NCI-H128 (cell line): ENCODE results near the gene LGI4.
"Not testable (repeated sequence)": the region's sequence is repeated elsewhere in the genome, so short reads cannot be mapped to it uniquely, and the experiment has no call there.

ENCODE experiments used
- DNase-seq: peaks from one replicate; lab custom pipeline; 2025; ENCODE audit not compliant: unreplicated experiment; lab: John Stamatoyannopoulos, UW

The LGI4 gene

DNA sequence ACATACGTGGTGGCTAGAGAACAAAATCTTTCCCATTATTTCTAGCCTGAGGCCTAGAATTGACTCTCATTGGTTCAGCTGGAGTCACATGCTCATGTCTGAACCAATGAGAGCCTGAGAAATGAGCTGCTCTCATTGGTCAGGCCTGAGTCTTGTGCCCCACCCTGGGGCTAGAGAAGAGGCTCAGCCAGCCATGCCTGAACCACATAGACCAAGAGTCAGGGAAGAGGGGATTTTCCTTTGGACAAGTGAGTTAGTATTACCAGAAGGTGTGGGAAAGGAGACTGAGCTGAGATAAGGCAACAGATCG, 26.5 kb upstream of the LGI4 start:
- DNase-seq, result no peak

DNA sequence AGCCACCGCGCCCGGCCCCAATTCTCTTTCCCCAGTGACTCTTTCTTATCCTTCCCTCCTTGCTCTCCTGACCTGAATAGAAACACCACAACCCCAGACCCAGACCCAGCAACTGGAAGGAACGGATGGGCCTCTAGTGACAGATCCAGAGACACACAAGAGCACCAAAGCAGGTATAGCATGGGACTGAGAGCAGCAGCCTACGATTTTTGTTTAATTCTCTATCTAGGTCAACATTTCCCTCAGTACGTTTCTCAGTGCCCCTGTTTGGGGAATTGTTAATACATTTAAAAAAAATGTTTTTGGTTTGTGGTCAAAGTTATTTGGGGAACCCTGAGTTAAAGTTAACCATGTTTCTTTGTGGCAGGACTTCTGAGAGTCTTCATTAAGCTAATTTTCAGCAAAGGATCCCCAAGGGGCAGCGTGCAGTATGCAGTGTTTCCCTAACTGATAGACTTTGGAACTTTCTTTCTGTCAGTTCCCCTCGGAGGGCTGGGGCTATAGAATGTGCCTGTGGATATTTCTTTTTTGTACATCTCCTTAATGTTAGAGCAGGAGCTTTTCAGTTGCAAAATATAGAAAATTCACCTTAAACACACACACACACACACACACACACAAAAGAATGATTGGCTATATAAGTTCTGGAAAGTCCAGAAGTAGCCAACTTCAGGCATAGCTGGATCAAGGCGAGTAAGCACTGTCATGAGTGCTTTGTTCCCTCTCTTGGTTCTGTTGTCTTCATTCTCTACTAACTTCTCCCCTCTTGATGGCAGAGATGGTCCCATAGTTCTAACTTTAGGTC, 26.0 kb upstream of the LGI4 start:
- DNase-seq, result no peak

- DNase-seq, result no peak
Observed at GRCh38 chr19:35159606-35160005, 24.7 kb upstream of the LGI4 start.

GRCh38 chr19:35157431-35157830, 22.6 kb upstream of the LGI4 start:
- DNase-seq, result no peak

DNA sequence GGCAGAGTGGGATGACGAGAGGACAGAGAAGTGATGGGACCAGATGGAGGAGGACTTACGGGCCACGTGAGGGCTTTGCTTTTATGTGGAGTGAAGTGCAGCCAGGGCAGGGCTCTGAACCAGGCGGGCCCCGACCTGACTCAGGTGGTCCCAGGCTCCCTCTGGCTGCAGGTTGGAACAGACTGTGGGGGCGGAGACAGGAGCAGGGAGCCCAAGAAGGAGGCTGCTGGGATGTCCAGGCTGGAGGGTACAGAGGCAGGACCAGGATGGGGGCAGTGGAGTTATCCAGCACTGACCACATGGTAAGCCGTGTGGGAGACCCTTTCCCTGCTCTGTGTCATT, 21.8 kb upstream of the LGI4 start:
- DNase-seq, result no peak

GRCh38 chr19:35155981-35156672, 21.3 kb upstream of the LGI4 start:
- no peak for DNase-seq

GRCh38 chr19:35155441-35155840, 20.6 kb upstream of the LGI4 start:
- no peak for DNase-seq

- DNase-seq, result no peak
Observed at GRCh38 chr19:35154525-35155406, 19.9 kb upstream of the LGI4 start, which contains the start of gene FXYD5. TSS of gene FXYD5 (plus strand) at chr19:35154735. CDS start at chr19:35155551, 816 bp downstream.

DNA sequence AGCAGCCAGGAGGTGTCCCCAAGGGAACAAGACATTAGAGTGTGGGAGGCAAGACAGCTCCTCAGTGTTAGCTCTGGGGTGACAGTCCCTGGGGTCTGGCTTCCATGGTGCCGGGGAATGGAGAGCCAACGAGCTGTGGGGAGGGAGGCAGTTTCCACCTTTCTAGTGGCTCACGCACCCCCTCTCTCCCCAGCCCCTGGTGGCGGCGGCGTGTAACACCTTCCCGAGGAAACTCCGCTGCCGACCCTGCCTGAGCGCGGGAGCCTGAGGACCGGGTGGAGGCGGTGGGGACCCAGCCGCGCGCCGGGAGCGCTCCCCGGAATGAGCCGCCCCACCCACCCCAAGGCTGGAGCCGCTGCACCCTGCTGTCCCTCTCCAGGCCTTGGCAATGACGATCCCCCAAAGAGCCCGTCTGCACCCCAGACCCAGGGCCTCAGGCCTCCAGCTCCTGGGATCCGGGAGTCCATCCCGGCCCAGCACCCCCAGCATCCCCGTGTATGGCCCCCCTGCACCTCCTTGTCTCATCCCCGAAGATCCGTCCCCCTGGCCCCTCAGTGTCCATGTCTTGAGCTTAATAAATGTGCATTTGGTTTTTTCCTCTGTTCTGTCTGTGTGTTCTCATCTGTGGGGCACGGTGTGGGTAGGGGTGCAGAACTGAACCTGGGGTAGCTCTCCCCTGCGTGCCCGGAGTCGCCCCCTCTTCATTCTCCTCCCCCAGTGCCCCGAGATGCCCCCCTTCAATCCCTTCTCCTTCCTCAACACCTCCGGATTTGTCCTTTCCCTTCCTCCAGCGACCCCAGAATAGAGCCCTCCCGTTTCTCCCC, 19.1 kb upstream of the LGI4 start:
- DNase-seq, result no peak

DNA sequence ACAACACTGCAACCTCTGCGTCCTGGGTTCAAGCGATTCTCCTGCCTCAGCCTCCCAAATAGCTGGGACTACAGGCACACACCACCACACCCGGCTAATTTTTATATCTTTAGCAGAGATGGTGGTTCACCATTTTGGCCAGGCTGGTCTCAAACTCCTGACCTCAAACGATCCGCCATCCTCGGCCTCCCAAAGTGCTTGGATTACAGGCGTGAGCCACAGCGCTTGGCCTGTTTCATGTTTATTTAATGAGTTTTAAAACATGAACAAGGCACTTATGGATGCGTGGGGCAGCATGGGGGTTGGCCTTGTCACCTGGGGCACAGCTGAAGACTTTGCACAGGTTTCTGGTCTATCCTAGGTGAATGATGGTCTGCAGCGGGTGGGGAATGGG, 18.3 kb upstream of the LGI4 start:
- not testable (repeated sequence) for DNase-seq

DNA sequence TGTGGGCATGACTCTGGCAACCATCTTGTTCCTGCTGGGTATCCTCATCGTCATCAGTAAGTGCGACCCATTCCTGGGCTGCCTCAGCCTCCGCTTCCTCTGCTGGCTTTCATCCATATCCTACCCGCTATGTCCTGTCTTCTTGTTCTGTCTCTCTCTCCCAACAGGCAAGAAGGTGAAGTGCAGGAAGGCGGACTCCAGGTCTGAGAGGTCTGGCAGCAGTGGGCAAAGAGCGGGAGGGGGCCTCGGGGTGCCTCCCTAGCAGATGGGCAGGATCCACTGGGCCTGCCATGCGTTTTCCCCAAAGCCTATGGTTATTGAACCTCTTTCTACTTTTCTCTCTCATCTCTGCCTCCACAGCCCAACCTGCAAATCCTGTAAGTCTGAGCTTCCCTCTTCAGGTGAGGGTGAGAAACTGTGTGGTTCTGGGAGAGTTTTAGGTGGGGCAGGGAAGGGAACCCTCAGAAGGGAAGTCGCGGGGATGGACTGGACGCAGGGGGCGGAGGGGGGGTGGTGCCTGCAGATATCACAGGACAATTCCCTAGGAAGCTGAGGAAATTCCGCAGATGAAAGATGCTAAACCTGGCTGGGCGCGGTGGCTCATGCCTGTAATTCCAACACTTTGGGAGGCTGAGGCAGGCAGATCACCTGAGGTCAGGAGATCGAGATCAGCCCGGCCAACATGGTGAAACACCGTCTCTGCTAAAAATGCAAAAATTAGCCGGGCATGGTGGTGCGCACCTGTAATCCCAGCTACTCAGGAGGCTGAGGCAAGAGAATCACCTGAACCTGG, 16.6 kb upstream of the LGI4 start:
- DNase-seq, result no peak

GRCh38 chr19:35150445-35150844, 15.6 kb upstream of the LGI4 start:
- no peak for DNase-seq

DNA sequence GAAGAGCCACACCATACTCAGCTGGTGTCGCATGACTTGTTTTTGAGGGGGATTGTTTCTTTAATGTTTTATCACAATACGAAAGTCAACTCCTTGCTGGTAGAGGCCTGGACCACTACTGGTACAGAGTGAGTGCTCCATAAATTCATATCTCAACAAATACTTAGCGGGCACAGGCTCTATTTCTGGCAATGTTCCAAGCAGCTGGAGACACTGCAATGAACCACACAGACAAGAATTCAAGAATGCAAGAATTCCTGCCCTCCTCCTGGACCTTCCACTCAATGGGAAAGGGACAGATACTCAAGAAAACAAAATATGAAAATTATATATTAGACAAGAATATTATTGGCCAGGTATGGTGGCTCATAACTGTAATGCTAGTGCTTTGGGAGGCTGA, 14.6 kb upstream of the LGI4 start:
- DNase-seq, result no peak

DNA sequence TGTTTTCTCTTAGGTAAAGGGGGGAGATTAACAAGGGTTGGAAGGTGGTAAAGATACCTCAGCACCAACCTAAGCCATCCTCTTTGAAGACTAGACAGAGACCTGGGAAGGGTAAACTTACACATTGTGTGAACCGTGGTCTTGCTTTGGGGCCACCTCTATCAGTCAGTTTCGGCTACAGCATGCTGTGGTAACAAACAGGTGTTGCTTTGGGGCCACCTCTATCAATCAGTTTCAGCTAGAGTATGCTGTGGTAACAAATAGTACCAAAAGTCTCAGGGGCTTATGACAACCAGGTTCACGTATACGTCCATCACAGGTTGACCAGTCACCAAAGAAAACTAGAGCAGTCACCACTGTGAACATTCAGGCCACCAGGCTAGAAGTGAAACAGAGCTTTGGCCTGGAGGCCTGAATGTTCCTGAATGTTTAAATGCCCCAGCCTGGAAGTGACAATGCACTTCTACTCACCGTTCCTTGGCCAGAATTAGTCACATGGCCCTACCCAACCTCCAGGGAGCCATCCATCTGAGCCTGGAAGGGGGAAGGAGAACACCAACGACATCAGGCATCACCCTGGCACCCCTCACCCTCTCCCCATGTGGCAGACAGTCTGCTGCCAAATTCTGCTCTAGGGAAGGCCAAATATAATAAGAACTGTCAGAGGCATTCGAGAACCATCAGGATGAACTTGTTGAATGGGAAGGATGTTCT, 12.0 kb upstream of the LGI4 start:
- no peak for DNase-seq

DNA sequence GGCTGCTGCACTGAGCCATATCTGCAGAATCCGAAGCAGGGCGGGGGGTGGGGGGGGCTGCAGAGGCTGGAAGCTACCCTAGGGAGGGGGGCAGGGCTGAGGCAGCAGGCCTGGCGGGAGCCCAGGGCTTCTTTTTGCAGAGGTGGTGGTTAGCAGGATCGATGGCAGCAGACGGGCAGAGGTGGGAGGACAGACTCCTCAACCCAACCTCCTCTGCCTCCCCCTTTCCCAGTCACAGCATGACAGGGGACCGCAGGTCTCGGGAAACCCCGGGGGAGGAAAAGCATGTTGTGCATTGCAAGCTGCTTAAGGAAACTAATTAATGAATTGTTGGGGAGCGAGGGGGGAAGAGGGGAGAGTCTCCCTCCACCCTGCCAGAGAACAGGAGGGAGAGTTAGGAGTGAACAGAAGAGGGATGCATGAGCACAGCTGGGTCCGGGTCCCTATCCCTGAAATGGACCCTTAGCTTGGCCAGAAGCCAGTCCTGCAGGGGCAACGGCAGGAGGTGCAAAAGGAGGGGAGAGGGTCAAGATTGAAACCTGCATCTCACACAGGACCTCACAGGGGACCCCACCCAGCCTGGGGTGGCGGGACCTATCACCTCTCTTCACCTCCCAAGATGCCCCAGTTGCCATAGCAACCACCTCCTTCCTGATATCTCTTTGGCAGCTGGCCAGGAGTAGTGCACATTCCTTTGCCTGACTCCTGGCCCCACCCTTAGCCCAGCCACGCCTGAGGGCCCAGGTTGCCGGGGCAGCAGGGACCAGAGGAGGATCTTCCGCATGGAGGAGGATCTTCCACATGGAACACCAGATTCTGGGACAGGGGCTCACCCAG, 10.0 kb upstream of the LGI4 start:
- no peak for DNase-seq

DNA sequence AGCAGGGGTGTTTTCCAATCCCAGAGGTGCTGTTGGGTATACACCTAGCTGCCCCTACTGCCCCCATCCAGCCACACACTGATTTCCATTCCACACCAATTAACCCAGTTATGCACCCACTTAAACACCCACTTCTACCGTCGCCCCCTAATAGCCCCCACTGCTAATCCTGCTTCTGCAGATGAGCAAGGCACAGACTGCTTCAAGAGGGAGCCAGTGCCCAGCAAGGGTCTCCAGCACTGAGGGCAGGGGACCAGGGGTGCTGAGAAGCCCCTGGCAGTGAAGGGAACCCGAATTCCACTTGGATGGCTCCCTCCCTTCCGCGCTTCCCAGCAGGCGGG, 9.4 kb upstream of the LGI4 start:
- DNase-seq, result no peak

- DNase-seq, result no peak
Observed at GRCh38 chr19:35143818-35144217, 9.0 kb upstream of the LGI4 start.

DNA sequence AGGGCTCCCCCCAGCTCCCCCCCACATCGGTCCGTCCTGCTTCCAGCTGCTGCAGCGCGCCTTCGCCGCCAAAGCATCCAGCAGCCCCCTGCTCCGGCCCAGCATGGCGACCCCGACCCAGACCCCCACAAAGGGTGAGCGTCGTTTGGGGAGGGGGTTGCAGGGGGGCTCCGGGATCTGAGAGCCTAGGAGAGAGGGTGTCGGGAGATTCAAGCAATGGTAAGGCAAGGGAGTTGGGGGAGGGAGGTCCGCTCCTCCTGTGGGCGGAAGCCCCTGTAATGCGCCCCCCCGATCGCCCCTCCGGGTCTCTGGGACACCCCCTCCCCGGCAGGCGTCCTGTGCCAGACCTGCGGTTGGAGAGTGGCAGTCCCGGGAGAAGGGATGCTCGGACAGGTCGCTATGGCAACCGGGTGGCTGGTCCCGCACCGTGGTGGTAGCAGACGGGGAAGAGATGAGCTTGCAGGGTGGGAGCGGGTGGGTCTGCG, 8.4 kb upstream of the LGI4 start, which contains the start of gene FXYD7:
TSS of gene FXYD7 (plus strand) at position 25 of the 485 bp plus-strand sequence. CDS start at position 104, 79 bp downstream.
- no peak for DNase-seq
